Mesenteric fat pad (tissue), 1 donor: ENCODE data around the gene PLCB3. TPM values are rescaled to one million over a fixed set of nuclear protein-coding genes. Genes with fewer than 3 reads are reported as not detected.

Experiments used
- DNase-seq: peaks from one replicate; pipeline ENCODE4 v3.0.0-alpha.2; 2020; ENCODE audit warnings: low spot score
- total RNA-seq: library from RNA; stranded (reverse); fragmentation: NEBNext Ultra II Directional; extraction: Animal tissue kit (Norgen Biotek cat#: 25700); gene quantifications from one replicate; pipeline ENCODE4 v1.2.1, GENCODE V29; 2021
- donor health status: DM: yes; HTN: yes; CAD: no.

Gene PLCB3
- total RNA-seq, 1 donor from 2014 or later = 25.8 TPM

DNA sequence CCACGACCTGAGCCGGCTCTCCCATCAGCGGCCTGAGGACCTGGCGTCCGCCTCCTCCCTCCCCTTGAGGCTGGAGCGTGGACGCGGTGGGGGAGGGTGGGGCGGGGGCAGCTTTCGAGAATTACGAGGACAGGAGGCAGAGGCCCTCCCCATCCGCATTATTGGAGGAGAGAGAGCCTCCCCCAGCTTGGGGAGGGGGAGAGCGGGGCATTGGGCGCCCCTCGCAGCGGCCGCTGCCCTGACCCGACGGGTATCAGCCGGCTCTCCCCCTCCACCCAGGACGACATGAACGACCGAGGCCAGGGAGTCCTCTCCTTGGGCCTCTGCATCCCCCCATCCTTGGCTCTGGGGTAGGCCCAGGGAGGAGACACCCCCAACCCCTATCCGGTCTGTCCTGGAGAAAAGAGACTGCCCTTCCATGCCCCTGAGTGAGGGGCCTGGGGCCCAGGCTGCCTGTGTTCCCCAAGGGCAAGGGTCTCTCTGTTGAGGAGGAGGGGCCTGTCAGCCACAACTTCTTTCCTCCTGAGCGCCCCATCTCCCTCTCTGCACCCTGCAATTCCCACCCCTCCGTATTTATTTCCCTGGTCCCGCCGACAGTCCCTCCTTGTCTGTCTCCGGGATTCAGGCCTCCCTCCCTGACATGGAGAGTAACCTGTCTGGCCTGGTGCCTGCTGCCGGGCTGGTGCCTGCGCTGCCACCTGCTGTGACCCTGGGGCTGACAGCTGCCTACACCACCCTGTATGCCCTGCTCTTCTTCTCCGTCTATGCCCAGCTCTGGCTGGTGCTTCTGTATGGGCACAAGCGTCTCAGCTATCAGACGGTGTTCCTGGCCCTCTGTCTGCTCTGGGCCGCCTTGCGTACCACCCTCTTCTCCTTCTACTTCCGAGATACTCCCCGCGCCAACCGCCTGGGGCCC is 34.8 kb downstream of the PLCB3 start:
- DNase-seq = no peak

GRCh38 chr11:64286801-64287159 is 35.5 kb downstream of the PLCB3 start:
- DNase-seq = no peak

DNA sequence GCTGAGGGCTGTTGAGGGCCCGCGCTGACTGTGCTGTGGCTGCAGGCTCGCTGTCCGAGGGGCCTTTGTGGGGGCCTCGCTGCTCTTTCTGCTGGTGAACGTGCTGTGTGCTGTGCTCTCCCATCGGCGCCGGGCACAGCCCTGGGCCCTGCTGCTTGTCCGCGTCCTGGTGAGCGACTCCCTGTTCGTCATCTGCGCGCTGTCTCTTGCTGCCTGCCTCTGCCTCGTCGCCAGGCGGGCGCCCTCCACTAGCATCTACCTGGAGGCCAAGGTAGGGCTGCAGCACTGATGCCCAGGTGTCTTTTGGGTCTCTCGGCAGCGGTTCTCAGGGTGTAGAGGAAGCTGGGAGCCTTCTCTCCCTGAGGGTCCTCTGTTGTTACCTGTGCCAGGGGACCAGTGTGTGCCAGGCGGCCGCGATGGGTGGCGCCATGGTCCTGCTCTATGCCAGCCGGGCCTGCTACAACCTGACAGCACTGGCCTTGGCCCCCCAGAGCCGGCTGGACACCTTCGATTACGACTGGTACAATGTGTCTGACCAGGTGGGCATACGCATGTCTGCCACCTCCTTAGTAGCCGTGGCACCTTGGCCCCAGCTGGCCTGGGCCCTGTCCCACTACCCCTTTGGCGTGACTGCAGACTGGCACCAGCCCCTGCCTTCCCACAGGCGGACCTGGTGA is 36.5 kb downstream of the PLCB3 start:
- no peak for DNase-seq

DNA sequence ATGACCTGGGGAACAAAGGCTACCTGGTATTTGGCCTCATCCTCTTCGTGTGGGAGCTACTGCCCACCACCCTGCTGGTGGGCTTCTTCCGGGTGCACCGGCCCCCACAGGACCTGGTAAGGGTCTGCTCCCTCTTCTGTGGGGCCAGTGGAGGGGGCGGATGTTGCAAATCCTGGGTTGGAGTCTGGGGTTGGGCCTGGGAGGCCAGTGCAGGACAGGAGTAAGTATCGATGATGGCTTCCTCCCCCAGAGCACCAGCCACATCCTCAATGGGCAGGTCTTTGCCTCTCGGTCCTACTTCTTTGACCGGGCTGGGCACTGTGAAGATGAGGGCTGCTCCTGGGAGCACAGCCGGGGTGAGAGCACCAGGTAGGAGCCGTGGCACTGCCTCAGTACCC is 37.0 kb downstream of the PLCB3 start:
- no peak for DNase-seq

DNA sequence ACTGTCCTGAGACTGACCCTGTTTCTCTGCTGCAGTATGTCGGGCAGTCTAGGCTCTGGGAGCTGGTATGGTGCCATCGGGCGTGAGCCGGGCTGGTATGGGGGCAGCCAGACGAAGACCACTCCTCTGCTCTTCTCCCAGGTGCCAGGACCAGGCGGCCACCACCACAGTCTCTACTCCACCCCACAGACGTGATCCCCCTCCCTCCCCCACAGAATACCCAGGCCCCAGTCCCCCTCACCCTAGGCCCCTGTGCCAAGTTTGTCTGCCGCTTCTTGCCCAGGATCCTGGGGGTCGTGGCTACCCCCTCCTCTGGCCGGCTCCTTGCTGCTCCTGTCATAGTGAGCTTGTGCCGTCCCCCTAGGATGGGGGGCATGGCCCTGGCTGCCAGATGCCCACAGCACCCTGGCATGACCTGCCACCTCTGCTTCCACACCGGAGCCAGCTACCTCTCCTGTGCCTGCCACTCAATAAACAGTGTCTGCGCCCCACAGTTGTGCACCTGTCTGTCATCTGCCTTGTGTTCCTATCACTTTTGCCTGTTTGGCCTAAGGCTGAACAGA is 37.8 kb downstream of the PLCB3 start:
- DNase-seq = no peak

DNA sequence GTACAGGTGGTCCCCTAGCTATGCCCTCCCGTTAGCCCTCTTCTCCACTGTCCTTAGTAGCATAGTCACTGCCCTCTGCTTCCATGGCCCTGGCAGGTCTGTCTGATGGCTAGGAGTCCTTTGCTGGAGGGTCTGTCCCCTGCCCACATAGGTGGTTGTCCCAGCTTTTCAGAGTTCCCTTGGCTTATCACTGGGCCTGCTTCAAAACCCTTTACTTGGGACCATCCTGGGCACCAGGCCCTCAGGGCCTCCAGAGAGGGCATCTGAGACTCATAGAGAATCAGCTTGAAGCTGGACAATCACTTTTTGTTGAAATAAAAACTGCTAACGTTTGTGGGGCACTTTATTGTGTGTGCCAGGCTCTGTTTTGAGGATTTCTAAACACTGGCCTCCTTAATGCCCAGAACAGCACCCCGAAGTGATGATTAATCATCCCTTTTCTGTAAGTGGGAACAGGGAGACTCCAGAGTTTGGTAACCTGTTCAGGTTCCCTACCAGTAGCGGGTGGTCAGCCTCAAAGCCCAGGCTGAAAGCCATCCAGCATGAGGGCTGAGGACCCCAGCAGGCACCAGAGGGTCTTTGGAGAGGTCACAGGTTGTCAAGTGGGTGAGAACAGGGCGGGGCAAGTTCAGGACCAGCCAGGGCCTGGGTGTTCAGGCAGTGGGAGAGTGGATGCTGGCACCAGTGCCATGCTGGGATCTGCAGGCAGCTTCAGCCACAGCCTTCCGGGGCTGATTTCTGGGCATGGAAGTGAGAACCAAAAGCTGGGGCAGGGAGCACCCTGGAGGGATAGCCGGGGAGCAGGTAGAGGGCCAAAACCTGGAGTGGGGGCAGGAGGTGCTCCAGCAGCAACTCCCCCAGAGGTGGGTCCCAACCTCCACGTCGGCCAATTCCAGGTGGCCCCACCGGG is 39.3 kb downstream of the PLCB3 start:
- DNase-seq = no peak

- no peak for DNase-seq
These were observed 40.0 kb downstream of the PLCB3 start, which contains the start of gene KCNK4 for GRCh38 chr11:64291262-64291751. Gene KCNK4, plus strand, starts transcription at chr11:64291302. Its CDS starts 1,717 bp downstream, at chr11:64293019.

DNA sequence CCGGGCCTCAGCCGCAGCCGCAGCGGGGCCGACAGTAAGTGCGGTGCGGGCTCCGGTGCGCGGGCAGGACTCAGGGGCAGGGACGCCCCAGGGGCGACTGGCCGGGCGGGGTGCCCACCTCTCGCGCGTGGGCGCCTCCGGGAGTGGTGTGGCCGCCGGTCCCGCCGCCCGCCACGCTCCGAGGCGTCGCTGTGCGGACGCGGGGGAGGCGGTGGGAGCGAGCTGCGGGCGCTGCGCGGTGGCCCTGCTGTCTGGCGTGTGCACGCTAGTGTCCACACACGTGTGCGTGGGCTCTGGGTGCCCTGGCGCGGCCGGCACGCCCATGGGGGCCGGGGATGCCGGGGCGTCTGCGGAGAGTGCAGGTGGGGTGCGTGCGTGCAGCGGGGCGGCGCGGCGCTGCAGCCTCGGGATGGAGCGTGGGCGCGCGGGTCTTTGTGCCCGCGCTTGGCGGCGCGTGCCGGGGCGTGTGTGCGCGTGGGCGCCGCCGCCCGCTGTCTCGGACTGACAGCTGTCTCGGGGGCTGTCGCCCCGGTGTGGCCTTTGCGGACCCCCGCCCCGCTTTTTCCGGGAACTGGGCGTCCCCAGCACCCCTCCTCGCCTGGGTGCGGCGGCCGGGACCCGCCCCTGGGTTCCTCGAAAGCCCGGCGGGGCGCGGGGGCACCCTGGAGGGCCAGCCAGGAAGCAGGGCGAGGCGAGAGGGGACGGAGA is 40.6 kb downstream of the PLCB3 start:
- no peak for DNase-seq

DNA sequence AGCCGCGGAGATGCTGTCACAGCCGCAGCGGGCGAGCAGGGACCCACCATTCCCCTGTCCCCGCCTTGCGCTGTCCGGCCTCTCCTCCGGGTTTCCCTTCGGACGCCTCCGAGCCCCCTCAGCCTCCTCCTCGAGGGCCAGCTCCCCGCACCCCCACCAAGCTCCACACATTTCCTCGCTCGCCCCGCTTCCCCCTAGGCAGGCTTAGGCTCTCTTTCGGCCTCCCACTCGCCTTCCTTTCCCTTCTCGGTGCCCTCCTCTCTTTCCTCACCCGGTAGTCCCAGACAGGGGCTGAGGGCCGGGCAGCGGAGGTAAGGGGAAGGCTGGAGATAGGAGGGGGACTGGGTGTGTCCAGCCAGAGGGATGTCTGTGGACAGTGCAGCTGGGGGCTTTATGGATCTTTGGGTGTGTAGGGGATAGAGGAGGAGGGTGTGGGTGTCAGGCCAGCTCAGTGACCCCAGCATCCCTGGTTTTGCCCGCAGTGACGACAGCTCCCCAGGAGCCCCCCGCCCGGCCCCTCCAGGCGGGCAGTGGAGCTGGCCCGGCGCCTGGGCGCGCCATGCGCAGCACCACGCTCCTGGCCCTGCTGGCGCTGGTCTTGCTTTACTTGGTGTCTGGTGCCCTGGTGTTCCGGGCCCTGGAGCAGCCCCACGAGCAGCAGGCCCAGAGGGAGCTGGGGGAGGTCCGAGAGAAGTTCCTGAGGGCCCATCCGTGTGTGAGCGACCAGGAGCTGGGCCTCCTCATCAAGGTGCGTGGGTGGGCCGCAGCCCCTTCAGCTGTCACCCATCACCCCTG is 41.3 kb downstream of the PLCB3 start:
- DNase-seq = no peak

DNA sequence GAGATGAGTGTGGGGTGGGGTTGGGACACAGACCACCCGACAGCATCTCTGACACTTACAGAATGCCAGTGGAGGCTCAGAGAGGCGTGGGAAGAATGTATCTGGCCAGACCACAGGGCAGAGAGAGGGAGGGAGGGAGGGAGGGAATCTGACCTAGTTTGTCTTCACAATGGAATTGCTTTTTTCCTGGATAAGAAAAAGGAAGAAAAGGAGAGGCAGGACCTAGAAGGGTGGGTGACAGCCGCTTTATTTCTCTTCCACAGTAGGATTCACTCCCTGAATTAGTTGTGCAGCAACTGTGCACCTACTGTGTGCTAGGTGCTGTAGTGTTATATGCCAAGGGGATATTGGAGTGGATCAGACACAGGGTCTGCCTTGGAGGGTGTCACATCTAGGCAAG is 43.4 kb downstream of the PLCB3 start:
- no peak for DNase-seq

GRCh38 chr11:64295760-64296159 is 44.4 kb downstream of the PLCB3 start:
- no peak for DNase-seq

DNA sequence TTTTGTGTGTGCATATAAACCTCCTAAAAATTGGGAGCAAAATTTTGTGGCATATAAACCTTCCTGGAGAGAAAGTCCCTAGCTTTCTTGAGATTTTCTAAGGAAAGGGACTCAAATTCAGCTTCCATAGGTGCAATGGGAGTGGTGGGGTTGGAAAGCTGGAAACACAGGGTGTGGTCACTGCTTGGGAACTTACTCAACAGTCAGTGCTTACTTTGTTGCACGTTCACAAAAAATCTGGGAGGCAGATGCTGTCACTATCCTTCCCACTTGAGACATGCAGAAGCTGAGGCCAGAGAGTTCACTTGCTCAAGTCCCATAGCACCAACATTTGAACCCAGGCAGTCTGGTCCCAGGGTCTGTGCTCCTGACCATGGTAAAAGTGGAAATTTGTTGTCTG is 44.9 kb downstream of the PLCB3 start:
- DNase-seq = no peak

DNA sequence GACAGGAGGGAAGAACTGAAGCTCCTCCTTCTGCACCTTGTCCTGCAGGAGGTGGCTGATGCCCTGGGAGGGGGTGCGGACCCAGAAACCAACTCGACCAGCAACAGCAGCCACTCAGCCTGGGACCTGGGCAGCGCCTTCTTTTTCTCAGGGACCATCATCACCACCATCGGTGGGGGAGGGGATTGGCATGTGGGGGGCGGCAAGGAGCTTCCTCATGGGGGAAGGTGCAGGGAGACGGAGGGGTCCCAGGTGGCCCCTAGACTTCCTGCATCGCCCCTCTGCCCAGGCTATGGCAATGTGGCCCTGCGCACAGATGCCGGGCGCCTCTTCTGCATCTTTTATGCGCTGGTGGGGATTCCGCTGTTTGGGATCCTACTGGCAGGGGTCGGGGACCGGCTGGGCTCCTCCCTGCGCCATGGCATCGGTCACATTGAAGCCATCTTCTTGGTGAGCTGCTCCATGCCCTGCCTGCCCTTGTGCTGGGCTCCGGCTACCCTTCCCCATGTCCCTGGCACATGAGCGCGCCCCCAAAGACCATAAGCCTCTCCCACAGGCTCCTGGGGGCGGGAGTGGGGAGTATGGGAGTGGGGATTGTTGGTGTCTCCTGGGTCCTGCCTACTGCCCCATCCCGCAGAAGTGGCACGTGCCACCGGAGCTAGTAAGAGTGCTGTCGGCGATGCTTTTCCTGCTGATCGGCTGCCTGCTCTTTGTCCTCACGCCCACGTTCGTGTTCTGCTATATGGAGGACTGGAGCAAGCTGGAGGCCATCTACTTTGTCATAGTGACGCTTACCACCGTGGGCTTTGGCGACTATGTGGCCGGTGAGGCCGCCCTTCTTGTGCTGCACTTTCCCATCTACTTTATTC is 45.7 kb downstream of the PLCB3 start:
- DNase-seq = no peak

DNA sequence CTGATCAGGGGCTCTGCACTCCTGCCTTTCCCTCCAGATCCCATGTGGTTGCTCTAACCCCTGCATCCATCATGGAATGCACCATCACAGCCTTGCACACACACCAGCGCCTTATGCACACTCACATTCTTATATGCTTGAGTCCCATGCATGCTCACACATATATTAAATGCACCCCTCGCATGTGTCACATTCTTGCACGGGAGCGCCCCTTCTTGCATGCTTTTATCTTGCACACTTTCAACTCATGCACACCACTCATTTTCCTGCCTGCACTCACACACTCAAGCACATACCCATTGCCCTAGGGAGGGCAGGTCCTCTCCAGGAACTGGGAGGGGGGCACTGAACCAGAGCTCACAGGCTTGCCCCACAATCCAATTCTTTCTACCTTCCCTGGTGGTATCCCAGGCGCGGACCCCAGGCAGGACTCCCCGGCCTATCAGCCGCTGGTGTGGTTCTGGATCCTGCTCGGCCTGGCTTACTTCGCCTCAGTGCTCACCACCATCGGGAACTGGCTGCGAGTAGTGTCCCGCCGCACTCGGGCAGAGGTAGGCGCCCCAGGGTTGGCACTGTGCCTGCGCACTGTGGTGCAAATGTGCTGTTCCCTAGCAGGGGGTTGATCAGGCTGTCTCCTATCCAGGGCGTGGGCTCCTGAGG is 46.5 kb downstream of the PLCB3 start:
- no peak for DNase-seq

DNA sequence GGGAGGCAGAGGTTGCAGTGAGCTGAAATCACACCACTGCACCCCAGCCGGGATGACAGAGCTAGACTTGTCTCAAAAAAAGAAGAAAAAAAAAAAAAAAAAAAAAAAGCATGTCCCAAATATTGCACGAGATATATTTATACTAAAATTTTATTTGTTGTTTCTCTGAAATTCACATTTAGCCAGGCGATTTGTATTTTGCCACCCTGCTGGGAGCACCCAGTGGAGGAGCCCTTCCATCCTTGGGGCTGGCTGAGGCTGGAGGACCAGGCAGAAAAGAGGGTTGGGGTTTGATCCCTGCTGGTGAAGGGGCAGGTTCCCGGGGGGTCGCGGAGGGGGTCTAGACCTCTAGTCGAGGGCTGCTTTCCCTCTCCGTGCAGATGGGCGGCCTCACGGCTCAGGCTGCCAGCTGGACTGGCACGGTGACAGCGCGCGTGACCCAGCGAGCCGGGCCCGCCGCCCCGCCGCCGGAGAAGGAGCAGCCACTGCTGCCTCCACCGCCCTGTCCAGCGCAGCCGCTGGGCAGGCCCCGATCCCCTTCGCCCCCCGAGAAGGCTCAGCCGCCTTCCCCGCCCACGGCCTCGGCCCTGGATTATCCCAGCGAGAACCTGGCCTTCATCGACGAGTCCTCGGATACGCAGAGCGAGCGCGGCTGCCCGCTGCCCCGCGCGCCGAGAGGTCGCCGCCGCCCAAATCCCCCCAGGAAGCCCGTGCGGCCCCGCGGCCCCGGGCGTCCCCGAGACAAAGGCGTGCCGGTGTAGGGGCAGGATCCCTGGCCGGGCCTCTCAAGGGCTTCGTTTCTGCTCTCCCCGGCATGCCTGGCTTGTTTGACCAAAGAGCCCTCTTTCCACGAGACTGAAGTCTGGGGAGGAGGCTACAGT is 47.9 kb downstream of the PLCB3 start:
- DNase-seq = no peak

DNA sequence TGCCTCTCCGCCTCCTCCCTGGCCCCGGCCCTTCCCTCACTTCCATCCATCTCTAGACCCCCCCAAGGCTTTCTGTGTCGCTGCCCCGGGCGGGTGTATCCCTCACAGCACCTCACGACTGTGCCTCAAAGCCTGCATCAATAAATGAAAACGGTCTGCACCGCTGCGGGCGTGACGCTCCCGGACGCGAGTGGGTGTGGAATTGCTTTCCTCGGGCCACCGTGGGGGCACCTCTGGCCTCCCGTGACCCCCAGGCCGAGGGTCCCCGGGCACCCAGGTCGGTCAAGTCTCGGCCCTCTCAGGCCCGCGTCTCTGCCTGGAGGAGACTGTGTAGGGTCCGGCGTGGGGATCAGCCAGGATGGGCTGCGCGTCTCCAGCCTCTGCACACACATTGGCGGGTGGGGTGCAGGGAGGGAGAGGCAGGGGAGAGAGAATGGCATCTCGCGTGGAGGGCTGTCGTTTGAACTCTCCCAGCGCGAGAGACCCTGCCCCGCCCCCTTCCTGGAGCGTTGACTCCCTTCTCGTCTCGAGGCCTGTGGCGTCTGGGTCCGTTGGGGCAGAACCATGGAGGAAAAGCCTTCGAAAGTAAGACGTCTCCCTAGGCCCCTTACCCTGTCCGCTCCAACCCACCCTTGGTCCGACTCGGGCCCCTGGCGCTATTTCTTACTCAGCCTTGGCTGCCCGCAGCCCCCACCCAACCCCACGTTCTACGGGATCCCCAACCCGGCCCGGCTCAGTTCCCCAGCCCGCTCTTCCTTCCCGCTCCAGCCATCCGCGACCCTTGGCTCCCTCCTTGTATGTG is 48.7 kb downstream of the PLCB3 start, which contains the start of gene CATSPERZ:
Gene CATSPERZ (plus strand): TSS at position 512 of the 802 bp plus-strand sequence. CDS start 53 bp downstream, at position 565.
- no peak for DNase-seq
